AG20443 (cell line): ENCODE data around the gene PADI2.
"Not testable (repeated sequence)": the region's sequence is repeated elsewhere in the genome, so short reads cannot be mapped to it uniquely, and the experiment has no call there.

Source experiments
- DNase-seq: peaks from one replicate; pipeline ENCODE4 v3.0.0; 2012; ENCODE audit warnings: low spot score, mixed read lengths

PADI2 gene

GRCh38 chr1:17081439-17081838 lies 37.8 kb downstream of the PADI2 start:
- no peak for DNase-seq

- DNase-seq: no peak
Measured at GRCh38 chr1:17080880-17081279, 38.4 kb downstream of the PADI2 start.

- no peak for DNase-seq
Measured at GRCh38 chr1:17080085-17080759, 39.0 kb downstream of the PADI2 start.

- DNase-seq: no peak
Measured at GRCh38 chr1:17078991-17079868, 40.0 kb downstream of the PADI2 start.

GRCh38 chr1:17075470-17076255 lies 43.6 kb downstream of the PADI2 start:
- peak; percentile 34 for DNase-seq

- no peak for DNase-seq
Measured at GRCh38 chr1:17071794-17072193, 47.5 kb downstream of the PADI2 start.

- DNase-seq: no peak
Measured at GRCh38 chr1:17070163-17070525, 49.1 kb downstream of the PADI2 start.

- no peak for DNase-seq
Measured at GRCh38 chr1:17069452-17070162, 49.6 kb downstream of the PADI2 start.

- DNase-seq: no peak
Measured at GRCh38 chr1:17068789-17069188, 50.5 kb downstream of the PADI2 start.

GRCh38 chr1:17067465-17068240 lies 51.6 kb downstream of the PADI2 start:
- no peak for DNase-seq

- DNase-seq: no peak
Measured at GRCh38 chr1:17067069-17067426, 52.2 kb downstream of the PADI2 start.

- DNase-seq: no peak
Measured at GRCh38 chr1:17066361-17067068, 52.7 kb downstream of the PADI2 start.

- DNase-seq: no peak
Measured at GRCh38 chr1:17065666-17066065, 53.6 kb downstream of the PADI2 start.

- DNase-seq: not testable (repeated sequence)
Measured at GRCh38 chr1:17062751-17063150, 56.5 kb downstream of the PADI2 start.

- DNase-seq: no peak
Measured at GRCh38 chr1:17061892-17062291, 57.4 kb downstream of the PADI2 start.

GRCh38 chr1:17061486-17061885 lies 57.8 kb downstream of the PADI2 start:
- no peak for DNase-seq

GRCh38 chr1:17060306-17060749 lies 58.9 kb downstream of the PADI2 start:
- no peak for DNase-seq

- peak; percentile 85 for DNase-seq
Measured at GRCh38 chr1:17059391-17060305, 59.6 kb downstream of the PADI2 start.

- no peak for DNase-seq
Measured at GRCh38 chr1:17056551-17056950, 62.7 kb downstream of the PADI2 start.
